Spleen (tissue), 11 donors: Measurements from ENCODE around the gene TFB1M. TPM values are rescaled to one million over a fixed set of nuclear protein-coding genes. Genes with fewer than 3 reads are reported as not detected.

Experiments used
- DNase-seq: peaks from one replicate; pipeline ENCODE4 v3.0.0-alpha.2; 2020
- H3K27ac ChIP-seq, 8 donors: fragments of 200-600 bp; sonication (generic) in 7 of 8; 1 replicate in 4 of 8; 2 replicates in 4 of 8; pipeline versions ENCODE4 v1.5.0 to v1.8.0; 2016 to 2021; ENCODE audit warnings: inconsistent platforms in 4 of 8, mild to moderate bottlenecking in 4 of 8, moderate library complexity in 1 of 8
- H3K27me3 ChIP-seq, 7 donors: fragments of 200-600 bp; sonication (generic) in 6 of 7; replicated peaks in 1 of 7; 1 replicate in 4 of 7; 2 replicates in 3 of 7; pipeline versions ENCODE4 v1.5.0 to v1.8.0; 2016 to 2021; ENCODE audit warnings: inconsistent platforms in 3 of 7, mild to moderate bottlenecking in 1 of 7
- H3K36me3 ChIP-seq, 6 donors: fragments of 200-600 bp; sonication (generic) in 5 of 6; 1 replicate in 4 of 6; 2 replicates in 2 of 6; pipeline versions ENCODE4 v1.5.0 to v1.8.0; 2016 to 2021; ENCODE audit warnings: inconsistent platforms in 2 of 6
- H3K4me1 ChIP-seq, 6 donors: fragments of 200-600 bp; sonication (generic) in 5 of 6; 1 replicate in 3 of 6; 2 replicates in 3 of 6; pipeline versions ENCODE4 v1.5.0 to v1.8.0; 2016 to 2021; ENCODE audit warnings: inconsistent platforms in 3 of 6
- H3K4me3 ChIP-seq, 8 donors: fragments of 200-600 bp; sonication (generic) in 7 of 8; 1 replicate in 4 of 8; 2 replicates in 4 of 8; pipeline versions ENCODE4 v1.5.0 to v1.8.0; 2016 to 2021; ENCODE audit warnings: inconsistent platforms in 4 of 8, mild to moderate bottlenecking in 4 of 8, moderate library complexity in 2 of 8
- H3K9me3 ChIP-seq, 8 donors: fragments of 200-600 bp; sonication (generic) in 7 of 8; 1 replicate in 4 of 8; 2 replicates in 4 of 8; pipeline versions ENCODE4 v1.5.0 to v1.8.0; 2016 to 2021; ENCODE audit warnings: inconsistent platforms in 4 of 8
- CTCF ChIP-seq, 11 experiments: fragments of 200-600 bp in 7 of 11; fragments of 450-650 bp in 4 of 11; sonication (generic) in 4 of 11; IDR thresholded peaks in 8 of 11; conservative IDR thresholded peaks in 3 of 11; 1 replicate in 7 of 11; 2 replicates in 4 of 11; pipeline versions ENCODE4 v1.4.0 to v1.8.0; 2016 to 2021; ENCODE audit warnings: antibody characterized with exemption in 11 of 11, inconsistent platforms in 4 of 11, mild to moderate bottlenecking in 1 of 11
- POLR2A ChIP-seq, 3 donors: fragments of 450-650 bp; IDR thresholded peaks; one replicate each; pipeline ENCODE4 v1.5.1; 2017; ENCODE audit warnings: antibody characterized with exemption in 3 of 3, mild to moderate bottlenecking in 1 of 3
- POLR2AphosphoS5 ChIP-seq, 3 donors: sonication (generic); formaldehyde crosslinking; IDR thresholded peaks; one replicate each; pipeline ENCODE4 v1.5.1; 2017; ENCODE audit warnings: antibody characterized with exemption in 3 of 3
- WGBS, 5 donors: extraction: QIAGEN DNeasy Blood & Tissue Kit in 3 of 5; methylation state at CpG; one replicate each; pipeline versions ENCODE4 v1.1.5 to v1.1.7; 2013 to 2018; 5-methylcytosine and 5-hydroxymethylcytosine counted together
- intact Hi-C: fragments of 100-400 bp; cut with DNase I; formaldehyde crosslinking; loops from one replicate; pipeline ENCODE4 v1.15.0; 2023; ENCODE audit warnings: low total_unique reads
- polyA plus RNA-seq, 3 donors: library from polyadenylated mRNA; stranded (reverse); fragments of 200-250 nt; gene quantifications; one replicate each; pipeline ENCODE4 v1.2.1, GENCODE V29; 2013
- total RNA-seq, 7 donors: library from RNA; depleted of rRNA in 3 of 7; stranded (reverse); fragments of >200 nt in 3 of 7; fragmentation: NEBNext Ultra II Directional in 4 of 7; extraction: Animal tissue kit (Norgen Biotek cat#: 25700) in 4 of 7; gene quantifications; one replicate each; pipeline versions ENCODE4 v1.1.0 to v1.2.1, GENCODE V29; 2016 to 2021
- donor health status: healthy with polysubstance abuse.
- donor health status: DM: no; HTN: no; CAD: no; lungs with moderate emphysema.
- donor health status: DM: no; HTN: no; CAD: no.
- donor health status: Bipolar disorder and iron deficiency.
- donor health status: healthy.
- donor health status: DM: no; HTN: no; CAD: no.
- donor health status: DM: yes; HTN: yes; CAD: no.

Gene TFB1M
- total and polyA plus RNA-seq, 10 donors: 11.4 to 39.2 (median 21.0) TPM

- DNase-seq: no peak
- no peak for TF ChIP-seq POLR2AphosphoS5 (IDR thresholded peaks at IDR 0.05)
- no peak for TF ChIP-seq POLR2A (IDR thresholded peaks at IDR 0.05)
- TF ChIP-seq CTCF (IDR thresholded peaks at IDR 0.05 in 8 of 11, conservative IDR thresholded peaks at IDR 0.05 in 3 of 11): no peak
- H3K36me3 ChIP-seq: no peaks in the 10 kb centered on the region
- 77 to 91% (median 89%) methylated on average over 6 of the region's 6 CpGs for WGBS, 5 donors
- H3K4me1 ChIP-seq: peaks cover 0 to 13% (median 2%) of the 10 kb centered on the region in 6 donors
- no peak overlapping the region for H3K27ac ChIP-seq
- H3K4me3 ChIP-seq: no peak overlapping the region
- intact Hi-C loops: no loop called here
- no peaks in the 10 kb centered on the region for H3K27me3 ChIP-seq
- no peaks in the 10 kb centered on the region for H3K9me3 ChIP-seq
These were observed 11.6 kb upstream of the TFB1M start for GRCh38 chr6:155325700-155326516.

- Histone ChIP-seq H3K4me1 (peaks cover 0 to 17% (median 7%) of the 10 kb centered on the region in 6 donors), H3K9me3 (no peaks in the 10 kb centered on the region), H3K27me3 (no peaks in the 10 kb centered on the region), H3K4me3 (no peak overlapping the region), H3K27ac (no peak overlapping the region), H3K36me3 (no peaks in the 10 kb centered on the region)
- TF ChIP-seq POLR2AphosphoS5 (IDR thresholded peaks at IDR 0.05) (no peak), CTCF (IDR thresholded peaks at IDR 0.05 in 8 of 11, conservative IDR thresholded peaks at IDR 0.05 in 3 of 11) (no peak)
- DNase-seq: no peak
- intact Hi-C loops: loop anchor here (5.0 kb wide), 1 partner anchor 207 kb away; no protein-coding TSS in a partner anchor
These were observed 10.7 kb upstream of the TFB1M start for GRCh38 chr6:155324993-155325392.

GRCh38 chr6:155324172-155324571 lies 9.9 kb upstream of the TFB1M start:
- Histone ChIP-seq H3K27me3 (no peaks in the 10 kb centered on the region), H3K4me1 (peaks cover 0 to 26% (median 15%) of the 10 kb centered on the region in 6 donors), H3K4me3 (no peak overlapping the region), H3K9me3 (no peaks in the 10 kb centered on the region), H3K36me3 (no peaks in the 10 kb centered on the region), H3K27ac (no peak overlapping the region)
- 92 to 97% (median 96%) methylated on average over 2 of the region's 2 CpGs for WGBS, 5 donors
- no peak for TF ChIP-seq POLR2A (IDR thresholded peaks at IDR 0.05)
- TF ChIP-seq CTCF (IDR thresholded peaks at IDR 0.05 in 8 of 11, conservative IDR thresholded peaks at IDR 0.05 in 3 of 11): no peak
- TF ChIP-seq POLR2AphosphoS5 (IDR thresholded peaks at IDR 0.05): no peak
- intact Hi-C loops: loop anchor here (5.0 kb wide), 1 partner anchor 208 kb away; no protein-coding TSS in a partner anchor
- no peak for DNase-seq

- no peaks in the 10 kb centered on the region for H3K9me3 ChIP-seq
- TF ChIP-seq POLR2AphosphoS5 (IDR thresholded peaks at IDR 0.05): no peak
- TF ChIP-seq CTCF (IDR thresholded peaks at IDR 0.05 in 8 of 11, conservative IDR thresholded peaks at IDR 0.05 in 3 of 11): no peak
- TF ChIP-seq POLR2A (IDR thresholded peaks at IDR 0.05): no peak
- 19 to 49% (median 34%) methylated on average over 4 of the region's 4 CpGs for WGBS, 5 donors
- H3K4me1 ChIP-seq: peaks cover 0 to 24% (median 21%) of the 10 kb centered on the region in 6 donors
- peak overlapping the region in 3 of 8 donors; percentile 2 to 51 (median 15) for H3K27ac ChIP-seq
- no peaks in the 10 kb centered on the region for H3K27me3 ChIP-seq
- intact Hi-C loops: loop anchor here (5.0 kb wide), 1 partner anchor 212 kb away; no protein-coding TSS in a partner anchor
- no peaks in the 10 kb centered on the region for H3K36me3 ChIP-seq
- DNase-seq: no peak
- H3K4me3 ChIP-seq: peak overlapping the region in 6 of 8 donors; percentile 8 to 63 (median 21)
These were observed 5.6 kb upstream of the TFB1M start for GRCh38 chr6:155319902-155320301.
